Gastroesophageal sphincter (tissue), 4 donors: Measurements from ENCODE around the gene RBM39. TPM values are rescaled to one million over a fixed set of nuclear protein-coding genes. Genes with fewer than 3 reads are reported as not detected.

ENCODE experiments used
- ATAC-seq: fragments of 150-250 bp; one replicate; pipeline ENCODE4 v1.9.1; 2016; ENCODE audit warnings: mild to moderate bottlenecking, moderate library complexity
- H3K27ac ChIP-seq, 4 donors: fragments of 200-600 bp; sonication (generic) in 3 of 4; 1 replicate in 3 of 4; 2 replicates in 1 of 4; pipeline ENCODE4 v1.5.1; 2016 to 2019
- H3K27me3 ChIP-seq: fragments of 200-600 bp; sonication (generic); one replicate; pipeline ENCODE4 v1.5.1; 2019
- H3K36me3 ChIP-seq, 2 donors: fragments of 200-600 bp; sonication (generic); one replicate each; pipeline ENCODE4 v1.5.1; 2019; ENCODE audit warnings: control low read depth in 1 of 2
- H3K4me1 ChIP-seq, 3 donors: fragments of 200-600 bp; sonication (generic); 1 replicate in 2 of 3; 2 replicates in 1 of 3; pipeline ENCODE4 v1.5.1; 2016 to 2019; ENCODE audit warnings: control low read depth in 2 of 3
- H3K4me3 ChIP-seq, 2 donors: fragments of 200-600 bp; sonication (generic); one replicate each; pipeline ENCODE4 v1.5.1; 2019; ENCODE audit warnings: mild to moderate bottlenecking in 1 of 2, moderate library complexity in 1 of 2
- H3K9me3 ChIP-seq, 3 donors: fragments of 200-600 bp; sonication (generic); one replicate each; pipeline ENCODE4 v1.5.1; 2017 to 2019; ENCODE audit warnings: control low read depth in 2 of 3
- CTCF ChIP-seq, 4 experiments: fragments of 200-600 bp in 2 of 4; fragments of 450-650 bp in 2 of 4; sonication (generic) in 1 of 4; IDR thresholded peaks; one replicate each; pipeline ENCODE4 v1.5.1; 2017 to 2019; ENCODE audit warnings: antibody characterized with exemption in 4 of 4, mild to moderate bottlenecking in 2 of 4, moderate library complexity in 2 of 4
- EP300 ChIP-seq: sonication (generic); formaldehyde crosslinking; IDR thresholded peaks from one replicate; pipeline ENCODE4 v1.6.1; 2017; ENCODE audit warnings: antibody characterized with exemption, mild to moderate bottlenecking
- POLR2A ChIP-seq, 2 donors: fragments of 450-650 bp; IDR thresholded peaks; one replicate each; pipeline ENCODE4 v1.6.1; 2017; ENCODE audit warnings: antibody characterized with exemption in 2 of 2, mild to moderate bottlenecking in 2 of 2, moderate library complexity in 1 of 2
- POLR2AphosphoS5 ChIP-seq: sonication (generic); formaldehyde crosslinking; IDR thresholded peaks from one replicate; pipeline ENCODE4 v1.6.1; 2017; ENCODE audit warnings: antibody characterized with exemption
- WGBS, 2 donors: methylation state at CpG; one replicate each; pipeline ENCODE4 v1.1.5; 2018; ENCODE audit warnings: low coverage in 1 of 2; 5-methylcytosine and 5-hydroxymethylcytosine counted together
- total RNA-seq, 4 donors: library from RNA; depleted of rRNA; stranded (reverse); fragments of >200 nt; gene quantifications; one replicate each; pipeline ENCODE4 v1.1.0, GENCODE V29; 2016

Gene RBM39
- total RNA-seq, 4 donors from 2014 or later: 159 to 369 (median 238) TPM

GRCh38 chr20:35738410-35739179 is 3.5 kb downstream of the RBM39 start:
- Histone ChIP-seq H3K36me3 (peaks cover 12 to 68% of the 10 kb centered on the region in 2 donors), H3K27me3 (no peaks in the 10 kb centered on the region), H3K27ac (peak overlapping the region in 1 of 4 donors; percentile 9), H3K4me1 (peaks cover 21 to 79% (median 37%) of the 10 kb centered on the region in 3 donors), H3K9me3 (no peaks in the 10 kb centered on the region), H3K4me3 (peak overlapping the region in 1 of 2 donors; percentile 81)
- 34 to 35% methylated on average over 4 of the region's 4 CpGs for WGBS, 2 donors
- ATAC-seq: no peak
- no peak for TF ChIP-seq EP300
- TF ChIP-seq POLR2A (IDR thresholded peaks at IDR 0.05): no peak
- no peak for TF ChIP-seq CTCF (IDR thresholded peaks at IDR 0.05)
- TF ChIP-seq POLR2AphosphoS5: no peak

- Histone ChIP-seq H3K27me3 (no peaks in the 10 kb centered on the region), H3K9me3 (no peaks in the 10 kb centered on the region), H3K4me3 (peak overlapping the region in 1 of 2 donors; percentile 81), H3K36me3 (peaks cover 12 to 75% of the 10 kb centered on the region in 2 donors), H3K4me1 (peaks cover 21 to 79% (median 34%) of the 10 kb centered on the region in 3 donors), H3K27ac (no peak overlapping the region)
- ATAC-seq: no peak
- TF ChIP-seq POLR2AphosphoS5: no peak
- WGBS, 2 donors: 80 to 90% methylated on average over 5 to 12 of the region's 15 CpGs
Measured at GRCh38 chr20:35737865-35738333, 4.2 kb downstream of the RBM39 start.

GRCh38 chr20:35735826-35736470 is 6.1 kb downstream of the RBM39 start:
- Histone ChIP-seq H3K9me3 (no peaks in the 10 kb centered on the region), H3K36me3 (peaks cover 15 to 95% of the 10 kb centered on the region in 2 donors), H3K4me1 (peaks cover 25 to 97% (median 37%) of the 10 kb centered on the region in 3 donors), H3K27ac (peak overlapping the region in 1 of 4 donors; percentile 47), H3K27me3 (no peaks in the 10 kb centered on the region), H3K4me3 (peak overlapping the region; percentile 3 to 18)
- ATAC-seq: no peak
- TF ChIP-seq CTCF (IDR thresholded peaks at IDR 0.05) (no peak), POLR2AphosphoS5 (no peak), POLR2A (IDR thresholded peaks at IDR 0.05) (no peak), EP300 (no peak)
- WGBS, 2 donors: 34 to 43% methylated on average over 7 of the region's 7 CpGs

GRCh38 chr20:35734777-35735649 is 7.0 kb downstream of the RBM39 start:
- ATAC-seq: no peak
- 48 to 67% methylated on average over 4 of the region's 4 CpGs for WGBS, 2 donors
- TF ChIP-seq POLR2A (IDR thresholded peaks at IDR 0.05) (no peak), CTCF (IDR thresholded peaks at IDR 0.05) (no peak), POLR2AphosphoS5 (no peak), EP300 (no peak)
- Histone ChIP-seq H3K27ac (peak overlapping the region in 1 of 4 donors; percentile 2), H3K4me3 (no peak overlapping the region), H3K9me3 (no peaks in the 10 kb centered on the region), H3K4me1 (peaks cover 28 to 100% (median 31%) of the 10 kb centered on the region in 3 donors), H3K27me3 (no peaks in the 10 kb centered on the region), H3K36me3 (peaks cover 15 to 97% of the 10 kb centered on the region in 2 donors)

GRCh38 chr20:35734374-35734773 is 7.7 kb downstream of the RBM39 start:
- ATAC-seq: no peak
- Histone ChIP-seq H3K4me1 (peaks cover 28 to 100% (median 31%) of the 10 kb centered on the region in 3 donors), H3K27ac (peak overlapping the region in 1 of 4 donors; percentile 2), H3K27me3 (no peaks in the 10 kb centered on the region), H3K36me3 (peaks cover 15 to 99% of the 10 kb centered on the region in 2 donors), H3K4me3 (no peak overlapping the region), H3K9me3 (no peaks in the 10 kb centered on the region)
- no peak for TF ChIP-seq CTCF (IDR thresholded peaks at IDR 0.05)
- TF ChIP-seq POLR2A (IDR thresholded peaks at IDR 0.05): no peak
- no peak for TF ChIP-seq EP300
- no peak for TF ChIP-seq POLR2AphosphoS5
